Calu3 (cell line): ENCODE results near the gene EGFLAM. TPM values are rescaled to one million over a fixed set of nuclear protein-coding genes. Genes with fewer than 3 reads are reported as not detected.

Experiments used
- BruUV-seq: library from RNA; stranded (reverse); fragments of 400-500 nt; replicated peaks from 2 replicates; lab custom pipeline; 2021; lab: Mats Ljungman, UMichigan
- CTCF ChIA-PET: fragments of 300-600 bp; sonication (Branson Sonifier 250); formaldehyde crosslinking; loops from one replicate; lab custom pipeline; 2022; ENCODE audit warnings: antibody characterized with exemption; lab: Charles Lee
- DNase-seq: peaks from one replicate; pipeline ENCODE4 v3.0.0; 2022
- H3K27ac Mint-ChIP-seq: one replicate; pipeline ENCODE4 v1.8.0; 2022; ENCODE audit warnings: mixed read lengths; ENCODE audit not compliant: unreplicated experiment
- H3K27me3 Mint-ChIP-seq: one replicate; pipeline ENCODE4 v1.8.0; 2022; ENCODE audit warnings: mixed read lengths; ENCODE audit not compliant: unreplicated experiment
- H3K36me3 Mint-ChIP-seq: one replicate; pipeline ENCODE4 v1.8.0; 2022; ENCODE audit warnings: mild to moderate bottlenecking, moderate library complexity, mixed read lengths; ENCODE audit not compliant: insufficient read depth, unreplicated experiment
- H3K4me1 Mint-ChIP-seq: one replicate; pipeline ENCODE4 v1.8.0; 2022; ENCODE audit warnings: mild to moderate bottlenecking, low read depth, mixed read lengths; ENCODE audit not compliant: unreplicated experiment
- H3K4me3 Mint-ChIP-seq: one replicate; pipeline ENCODE4 v1.8.0; 2022; ENCODE audit warnings: mild to moderate bottlenecking, low read depth, moderate library complexity, mixed read lengths; ENCODE audit not compliant: unreplicated experiment
- H3K9me3 Mint-ChIP-seq: one replicate; pipeline ENCODE4 v1.8.0; 2022; ENCODE audit warnings: low read depth, mixed read lengths; ENCODE audit not compliant: unreplicated experiment
- intact Hi-C: fragments of 100-400 bp; cut with micrococcal nuclease; formaldehyde crosslinking; loops from one replicate; pipeline ENCODE4 v1.10.0; 2022; ENCODE audit not compliant: unreplicated experiment
- total RNA-seq: library from RNA; stranded (reverse); gene quantifications from 2 replicates; pipeline ENCODE4 v1.2.3, GENCODE V29; 2022
- TF ChIP-seq, protein P1 (sequence below): fragments of 200-600 bp; IDR thresholded peaks from one replicate; pipeline ENCODE4 v1.8.0; 2022; ENCODE audit warnings: antibody characterized with exemption; ENCODE audit not compliant: unreplicated experiment

The EGFLAM gene
- total RNA-seq, 1 experiment from 2014 or later, result not detected

DNA sequence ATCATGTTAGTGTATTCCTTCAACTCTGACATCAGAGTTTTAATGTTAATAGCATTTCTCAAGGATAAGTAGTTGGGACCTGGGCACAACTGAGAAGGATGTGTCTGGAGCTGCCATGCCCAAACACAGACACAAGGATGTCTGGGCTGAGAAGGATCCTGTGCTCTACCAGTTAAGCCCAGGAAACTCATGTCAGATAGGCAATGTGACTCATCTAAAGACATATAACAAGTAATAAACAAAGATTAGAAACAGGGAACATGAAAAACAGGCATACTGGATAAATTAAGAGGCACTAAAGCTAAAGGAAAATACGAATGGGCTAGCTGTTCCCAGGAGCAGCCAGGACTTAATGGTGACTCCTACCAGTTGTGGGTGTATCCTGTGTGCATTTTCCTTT, 9.1 kb upstream of the EGFLAM start:
- no peaks in the 10 kb centered on the region for H3K36me3 Mint-ChIP-seq
- no TSS peak for BruUV-seq
- H3K4me3 Mint-ChIP-seq, result no peak overlapping the region
- intact Hi-C loops, result no loop called here
- CTCF ChIA-PET, result interaction anchor here (1.1 kb wide), 1 partner anchor 10 kb away, joined by 3 read pairs; no protein-coding TSS in a partner anchor
- H3K9me3 Mint-ChIP-seq, result no peaks in the 10 kb centered on the region
- TF ChIP-seq, protein P1, sequence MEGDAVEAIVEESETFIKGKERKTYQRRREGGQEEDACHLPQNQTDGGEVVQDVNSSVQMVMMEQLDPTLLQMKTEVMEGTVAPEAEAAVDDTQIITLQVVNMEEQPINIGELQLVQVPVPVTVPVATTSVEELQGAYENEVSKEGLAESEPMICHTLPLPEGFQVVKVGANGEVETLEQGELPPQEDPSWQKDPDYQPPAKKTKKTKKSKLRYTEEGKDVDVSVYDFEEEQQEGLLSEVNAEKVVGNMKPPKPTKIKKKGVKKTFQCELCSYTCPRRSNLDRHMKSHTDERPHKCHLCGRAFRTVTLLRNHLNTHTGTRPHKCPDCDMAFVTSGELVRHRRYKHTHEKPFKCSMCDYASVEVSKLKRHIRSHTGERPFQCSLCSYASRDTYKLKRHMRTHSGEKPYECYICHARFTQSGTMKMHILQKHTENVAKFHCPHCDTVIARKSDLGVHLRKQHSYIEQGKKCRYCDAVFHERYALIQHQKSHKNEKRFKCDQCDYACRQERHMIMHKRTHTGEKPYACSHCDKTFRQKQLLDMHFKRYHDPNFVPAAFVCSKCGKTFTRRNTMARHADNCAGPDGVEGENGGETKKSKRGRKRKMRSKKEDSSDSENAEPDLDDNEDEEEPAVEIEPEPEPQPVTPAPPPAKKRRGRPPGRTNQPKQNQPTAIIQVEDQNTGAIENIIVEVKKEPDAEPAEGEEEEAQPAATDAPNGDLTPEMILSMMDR, result no peak
- no peak overlapping the region for H3K27ac Mint-ChIP-seq
- no peaks in the 10 kb centered on the region for H3K4me1 Mint-ChIP-seq
- DNase-seq, result no peak
- H3K27me3 Mint-ChIP-seq, result peaks cover 93% of the 10 kb centered on the region

DNA sequence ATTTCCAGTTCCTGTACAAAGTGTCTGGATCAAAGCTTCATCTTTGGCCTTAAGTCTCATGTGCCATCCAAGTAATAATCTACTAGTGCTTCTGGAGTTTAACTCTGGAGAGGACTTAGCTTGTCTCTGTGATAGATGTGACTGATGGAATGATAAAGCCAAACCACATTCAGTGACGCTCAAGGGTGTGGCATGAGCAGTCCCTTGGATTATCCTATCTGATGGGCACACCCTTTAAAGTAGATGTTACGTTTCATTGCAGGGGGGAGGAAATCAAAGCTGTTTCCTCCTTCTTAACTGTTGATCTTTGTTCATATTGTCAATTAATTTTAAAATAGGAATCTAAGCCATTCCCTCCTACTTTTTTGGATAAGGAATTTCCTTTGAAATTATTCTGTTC, 8.5 kb upstream of the EGFLAM start:
- H3K4me3 Mint-ChIP-seq, result no peak overlapping the region
- H3K27ac Mint-ChIP-seq, result no peak overlapping the region
- H3K9me3 Mint-ChIP-seq, result no peaks in the 10 kb centered on the region
- CTCF ChIA-PET, result interaction anchor here (1.1 kb wide), 1 partner anchor 11 kb away, joined by 3 read pairs; no protein-coding TSS in a partner anchor
- TF ChIP-seq, protein P1, result no peak
- BruUV-seq, result no TSS peak
- DNase-seq, result no peak
- H3K4me1 Mint-ChIP-seq, result no peaks in the 10 kb centered on the region
- peaks cover 94% of the 10 kb centered on the region for H3K27me3 Mint-ChIP-seq
- intact Hi-C loops, result no loop called here
- no peaks in the 10 kb centered on the region for H3K36me3 Mint-ChIP-seq

DNA sequence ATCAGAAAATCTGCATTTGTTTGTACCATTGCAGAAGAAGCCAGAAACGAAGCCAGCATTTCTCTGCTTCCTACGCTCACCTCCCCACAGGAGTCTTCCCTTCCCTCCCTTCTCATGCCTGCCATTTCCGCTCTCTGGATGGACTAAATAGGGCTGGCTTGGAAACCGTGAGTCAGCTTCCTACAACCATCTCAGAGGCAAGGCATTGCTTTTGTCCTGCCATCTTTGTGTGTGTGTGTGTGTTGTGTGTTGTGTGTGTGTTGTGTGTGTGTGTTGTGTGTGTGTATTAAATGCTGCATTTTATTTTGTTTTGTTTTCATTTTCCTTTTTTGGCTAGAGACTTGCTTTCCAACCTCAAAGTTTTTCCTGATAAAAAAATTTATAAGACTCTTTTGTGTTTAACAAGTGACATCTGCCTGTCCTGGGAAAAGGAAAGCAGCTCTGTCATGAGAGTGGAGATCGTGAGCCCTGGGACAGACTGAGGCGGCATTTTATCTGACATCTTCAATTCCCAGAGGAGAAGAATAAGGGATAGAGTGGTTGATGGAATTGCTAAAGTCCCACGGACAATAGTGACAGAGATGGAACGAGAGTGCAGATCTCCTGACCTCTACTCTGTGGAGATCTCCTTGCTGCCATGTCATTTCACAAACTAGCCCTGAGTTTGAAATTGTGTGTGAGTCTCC, 7.5 kb upstream of the EGFLAM start:
- CTCF ChIA-PET, result no interaction called here
- intact Hi-C loops, result no loop called here
- Mint-ChIP-seq H3K27ac (no peak overlapping the region), H3K36me3 (no peaks in the 10 kb centered on the region), H3K27me3 (peaks cover 93% of the 10 kb centered on the region), H3K9me3 (no peaks in the 10 kb centered on the region), H3K4me3 (no peak overlapping the region), H3K4me1 (no peaks in the 10 kb centered on the region)
- no TSS peak for BruUV-seq
- no peak for DNase-seq
- TF ChIP-seq, protein P1, result no peak

DNA sequence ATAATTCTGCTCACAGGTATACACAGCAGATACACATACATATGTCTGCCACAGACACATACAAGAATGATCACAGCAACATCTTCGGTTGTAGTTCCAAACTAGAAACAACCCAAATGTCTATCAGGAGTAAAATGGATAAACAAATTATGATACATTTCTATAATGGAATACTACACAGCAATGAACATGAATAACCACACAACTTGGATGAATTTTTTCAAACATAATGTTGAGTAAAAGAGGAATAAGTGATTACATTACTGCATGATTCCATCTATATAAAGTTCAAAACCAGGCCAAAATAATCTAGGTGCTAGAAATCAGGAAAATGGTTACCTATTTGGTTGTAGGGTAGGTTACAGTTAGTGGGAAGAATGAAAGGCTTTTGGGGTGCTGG, 4.6 kb upstream of the EGFLAM start:
- H3K27me3 Mint-ChIP-seq, result peaks cover 99% of the 10 kb centered on the region

More for the DNA sequence above, 4.6 kb upstream of the EGFLAM start:
- intact Hi-C loops, result no loop called here
- Mint-ChIP-seq H3K27ac (no peak overlapping the region), H3K4me1 (no peaks in the 10 kb centered on the region), H3K36me3 (no peaks in the 10 kb centered on the region), H3K9me3 (no peaks in the 10 kb centered on the region), H3K4me3 (no peak overlapping the region)
- CTCF ChIA-PET, result no interaction called here
- DNase-seq, result no peak
- TF ChIP-seq, protein P1, result no peak
- BruUV-seq, result no TSS peak
